Omental fat pad (tissue), 4 donors: ENCODE data around the gene FOXP1. TPM values are rescaled to one million over a fixed set of nuclear protein-coding genes. Genes with fewer than 3 reads are reported as not detected.

Source experiments
- ATAC-seq: fragments of 150-250 bp; one replicate; pipeline ENCODE4 v1.9.1; 2016; ENCODE audit warnings: mild to moderate bottlenecking, moderate library complexity; ENCODE audit not compliant: low FRiP score
- DNase-seq: peaks from one replicate; pipeline ENCODE4 v3.0.0-alpha.2; 2019; ENCODE audit warnings: low spot score
- total RNA-seq, 4 donors: library from RNA; depleted of rRNA; stranded (reverse); fragments of >200 nt; gene quantifications; one replicate each; pipeline ENCODE4 v1.1.0, GENCODE V29; 2016
- TF ChIP-seq, protein P1 (sequence below), 3 donors: fragments of 450-650 bp; IDR thresholded peaks; one replicate each; pipeline ENCODE4 v1.5.1; 2016 to 2017; ENCODE audit warnings: antibody characterized with exemption in 3 of 3, mild to moderate bottlenecking in 3 of 3, moderate library complexity in 2 of 3

Gene FOXP1
- total RNA-seq, 4 donors from 2014 or later, result 72.4 to 128 (median 76.7) TPM

DNA sequence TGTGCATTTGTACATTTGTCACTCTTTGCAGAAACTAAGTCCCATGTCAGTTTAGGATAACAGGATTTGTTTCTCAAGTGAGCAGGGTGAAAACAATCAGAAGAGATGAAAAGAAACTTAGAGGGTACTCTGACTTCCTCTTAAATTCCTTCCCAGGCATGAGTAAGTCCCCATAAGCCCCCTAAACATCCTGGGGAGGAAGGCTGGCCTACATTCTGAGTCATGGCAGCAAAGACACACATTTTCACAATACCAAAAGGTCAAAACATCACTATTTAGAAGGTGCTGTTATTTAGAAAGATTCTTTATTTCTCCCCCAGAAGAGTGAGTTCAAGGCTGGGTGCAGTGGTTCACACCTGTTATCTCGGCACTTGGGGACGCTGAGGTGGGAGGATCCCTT is 7.6 kb upstream of the FOXP1 start:
- no peak for ATAC-seq
- TF ChIP-seq, protein P1, sequence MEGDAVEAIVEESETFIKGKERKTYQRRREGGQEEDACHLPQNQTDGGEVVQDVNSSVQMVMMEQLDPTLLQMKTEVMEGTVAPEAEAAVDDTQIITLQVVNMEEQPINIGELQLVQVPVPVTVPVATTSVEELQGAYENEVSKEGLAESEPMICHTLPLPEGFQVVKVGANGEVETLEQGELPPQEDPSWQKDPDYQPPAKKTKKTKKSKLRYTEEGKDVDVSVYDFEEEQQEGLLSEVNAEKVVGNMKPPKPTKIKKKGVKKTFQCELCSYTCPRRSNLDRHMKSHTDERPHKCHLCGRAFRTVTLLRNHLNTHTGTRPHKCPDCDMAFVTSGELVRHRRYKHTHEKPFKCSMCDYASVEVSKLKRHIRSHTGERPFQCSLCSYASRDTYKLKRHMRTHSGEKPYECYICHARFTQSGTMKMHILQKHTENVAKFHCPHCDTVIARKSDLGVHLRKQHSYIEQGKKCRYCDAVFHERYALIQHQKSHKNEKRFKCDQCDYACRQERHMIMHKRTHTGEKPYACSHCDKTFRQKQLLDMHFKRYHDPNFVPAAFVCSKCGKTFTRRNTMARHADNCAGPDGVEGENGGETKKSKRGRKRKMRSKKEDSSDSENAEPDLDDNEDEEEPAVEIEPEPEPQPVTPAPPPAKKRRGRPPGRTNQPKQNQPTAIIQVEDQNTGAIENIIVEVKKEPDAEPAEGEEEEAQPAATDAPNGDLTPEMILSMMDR (IDR thresholded peaks at IDR 0.05), result no peak
- DNase-seq, result no peak

DNA sequence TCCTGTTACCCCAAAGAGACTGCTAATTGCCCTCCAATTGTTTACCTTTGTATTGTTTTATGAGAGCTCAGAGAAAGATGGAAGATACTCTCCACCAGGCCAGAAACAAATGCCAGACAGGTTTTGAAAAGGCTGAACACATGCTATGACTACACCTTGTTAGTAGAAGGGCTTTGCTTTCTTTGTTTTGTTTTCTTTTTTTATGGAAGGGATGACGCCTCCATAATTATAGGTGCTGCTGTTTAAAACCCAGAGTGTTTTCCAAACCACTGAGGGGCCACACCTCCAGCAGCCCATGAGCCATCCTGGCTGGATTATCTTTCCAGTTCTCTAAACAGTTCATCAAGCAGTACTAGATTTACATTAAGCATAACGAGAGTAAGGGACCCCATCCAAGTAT is 5.6 kb upstream of the FOXP1 start:
- no peak for DNase-seq
- TF ChIP-seq, protein P1 (IDR thresholded peaks at IDR 0.05), result no peak
- no peak for ATAC-seq

DNA sequence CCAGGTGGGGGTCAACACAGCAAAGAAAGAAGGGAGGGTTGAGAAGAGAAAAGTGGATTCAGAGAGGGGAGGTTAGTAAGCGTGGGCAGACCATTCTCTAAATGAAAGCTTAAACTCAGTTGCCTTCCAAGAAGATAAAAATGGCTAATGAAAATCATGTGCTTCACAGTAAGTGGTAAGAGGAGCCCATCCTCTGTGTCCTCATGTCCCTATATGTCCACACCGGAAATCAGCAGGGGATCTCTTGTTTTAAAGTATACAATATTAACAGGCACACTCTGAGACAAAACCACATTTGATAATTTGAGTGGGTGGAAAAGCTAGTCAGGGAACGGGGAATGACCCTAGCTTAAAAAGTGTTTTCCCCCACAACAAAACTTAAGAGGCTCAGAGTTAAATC is 4.4 kb upstream of the FOXP1 start:
- no peak for ATAC-seq
- DNase-seq, result no peak
- TF ChIP-seq, protein P1 (IDR thresholded peaks at IDR 0.05), result no peak

DNA sequence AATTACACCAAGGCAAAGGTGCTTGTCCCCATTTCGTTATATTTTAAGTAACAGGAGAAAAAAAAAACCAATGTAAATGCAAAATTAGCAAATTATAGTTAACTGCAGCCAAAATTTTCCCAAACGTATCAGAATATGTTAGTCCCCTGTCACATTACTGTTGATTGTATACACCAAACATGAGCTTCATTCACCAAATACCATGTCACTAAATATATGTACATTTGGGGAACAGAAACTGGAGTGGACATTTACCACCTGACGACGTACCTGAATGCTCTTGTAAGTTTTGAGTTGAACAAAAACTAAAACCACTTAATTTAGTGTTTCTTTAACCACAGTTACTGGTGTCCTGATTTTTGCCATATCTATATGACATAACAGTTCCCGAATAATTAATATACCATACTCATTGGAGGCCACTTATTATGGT is 3.3 kb upstream of the FOXP1 start:
- DNase-seq, result no peak
- ATAC-seq, result no peak
- TF ChIP-seq, protein P1 (IDR thresholded peaks at IDR 0.05), result no peak

DNA sequence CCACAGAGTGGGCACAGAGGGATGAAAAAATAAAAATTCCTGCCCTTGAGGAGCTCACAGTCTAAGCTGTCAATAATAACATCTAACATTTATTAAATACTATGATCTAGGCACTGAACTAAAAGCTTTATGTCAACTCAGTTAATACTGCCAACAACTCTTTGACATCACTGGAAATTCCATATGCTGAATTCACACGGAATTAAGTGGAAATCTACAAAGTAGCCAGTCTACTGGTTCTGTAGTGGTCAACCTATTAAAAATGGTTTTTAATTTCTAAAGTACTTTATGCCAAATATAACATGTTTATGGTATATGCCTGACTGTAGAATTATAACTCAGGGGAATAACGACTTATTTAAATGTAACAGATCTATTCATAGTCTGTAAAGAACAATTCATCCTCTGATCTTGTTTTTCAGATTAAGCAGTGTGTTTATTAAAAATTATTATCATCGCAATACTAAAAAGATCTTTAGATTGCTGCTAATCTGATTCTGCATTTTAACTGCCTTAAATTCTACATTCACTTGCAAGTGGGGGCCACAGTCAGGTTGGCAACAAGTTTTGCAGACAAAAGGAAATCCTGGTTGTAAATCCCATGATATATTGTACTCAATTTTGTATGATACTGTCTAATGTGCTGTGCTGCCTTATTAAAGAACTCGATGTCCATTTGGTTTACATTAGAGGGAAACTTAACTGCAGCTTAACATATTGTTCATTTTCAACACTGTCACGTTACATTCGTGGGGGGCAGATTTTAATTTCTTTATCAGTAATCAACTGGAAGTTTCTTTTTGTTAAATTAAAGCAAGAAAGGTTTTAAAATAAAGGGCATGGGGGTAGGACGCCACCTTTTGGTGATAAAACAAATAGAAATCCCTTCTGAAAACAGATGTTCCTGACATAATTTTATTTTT is 2.6 kb upstream of the FOXP1 start:
- TF ChIP-seq, protein P1 (IDR thresholded peaks at IDR 0.05), result no peak
- DNase-seq (no peak), ATAC-seq (no peak)

DNA sequence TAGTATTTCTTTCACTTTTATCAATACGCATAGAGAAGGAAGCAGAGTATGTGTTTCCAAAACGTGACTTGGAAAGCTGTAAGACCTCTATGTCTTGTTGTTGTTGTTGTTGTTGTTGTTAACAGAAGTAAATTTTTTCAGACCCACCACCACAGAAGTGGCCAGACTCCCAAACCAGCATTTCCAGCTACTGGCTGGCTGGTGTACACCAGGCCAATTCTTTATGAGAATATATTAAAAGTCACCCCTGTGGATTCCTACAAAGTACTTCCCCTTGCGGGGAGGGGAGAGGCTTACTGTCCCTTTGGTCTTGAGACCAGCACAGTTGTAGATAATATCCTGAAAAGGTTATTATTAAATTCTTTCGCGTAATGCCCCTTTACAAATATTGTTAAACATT is 1.6 kb upstream of the FOXP1 start:
- DNase-seq (no peak), ATAC-seq (no peak)
- TF ChIP-seq, protein P1 (IDR thresholded peaks at IDR 0.05), result no peak
